ENCODE measurements around the gene TBC1D26.
"Not testable (repeated sequence)": the region's sequence is repeated elsewhere in the genome, so short reads cannot be mapped to it uniquely, and the experiment has no call there.

DNA sequence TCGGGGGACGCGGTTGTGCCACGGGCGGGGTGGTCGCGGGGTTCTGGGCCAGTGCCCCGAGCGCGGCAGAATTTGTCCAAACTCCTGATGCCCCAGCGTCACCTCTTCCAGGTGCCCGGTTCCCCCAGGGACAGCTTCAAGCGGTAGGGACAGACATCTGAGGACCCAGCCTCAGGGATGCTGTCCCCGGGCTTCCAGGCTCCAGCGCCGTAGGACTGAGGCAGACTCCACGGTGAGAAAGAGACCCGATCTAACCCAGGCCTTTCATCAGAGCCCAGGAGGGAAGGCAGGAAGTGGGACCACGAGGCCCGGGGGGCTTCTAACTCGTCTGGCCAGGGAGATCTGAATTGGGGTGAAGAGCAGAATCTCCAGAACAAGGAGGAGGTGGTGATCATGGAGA is 32.1 kb upstream of the TBC1D26 start:
- TF ChIP-seq YY1 (IDR thresholded peaks at IDR 0.05; ENCODE audit: insufficient read depth, insufficient read length); SUZ12 (IDR thresholded peaks at IDR 0.05; ENCODE audit: extremely low read depth, insufficient read depth, insufficient read length); ZNF274 (IDR thresholded peaks at IDR 0.05; ENCODE audit: low read depth, low read length): not testable (repeated sequence)
